Omental fat pad (tissue), 4 donors: ENCODE results near the gene TUSC2. TPM values are rescaled to one million over a fixed set of nuclear protein-coding genes. Genes with fewer than 3 reads are reported as not detected.
"Not testable (repeated sequence)": the region's sequence is repeated elsewhere in the genome, so short reads cannot be mapped to it uniquely, and the experiment has no call there.

Experiments used
- ATAC-seq: fragments of 150-250 bp; one replicate; pipeline ENCODE4 v1.9.1; 2016; ENCODE audit warnings: mild to moderate bottlenecking, moderate library complexity; ENCODE audit not compliant: low FRiP score
- DNase-seq: peaks from one replicate; pipeline ENCODE4 v3.0.0-alpha.2; 2019; ENCODE audit warnings: low spot score
- CTCF ChIP-seq, 3 donors: fragments of 450-650 bp; IDR thresholded peaks; one replicate each; pipeline ENCODE4 v1.5.1; 2016 to 2017; ENCODE audit warnings: antibody characterized with exemption in 3 of 3, mild to moderate bottlenecking in 3 of 3, moderate library complexity in 2 of 3
- total RNA-seq, 4 donors: library from RNA; depleted of rRNA; stranded (reverse); fragments of >200 nt; gene quantifications; one replicate each; pipeline ENCODE4 v1.1.0, GENCODE V29; 2016

Gene TUSC2
- total RNA-seq, 4 donors from 2014 or later: 13.7 to 28.8 (median 22.8) TPM

- no peak for ATAC-seq
- no peak for DNase-seq
- no peak for TF ChIP-seq CTCF (IDR thresholded peaks at IDR 0.05)
Observed at GRCh38 chr3:50288387-50289007, 39.5 kb downstream of the TUSC2 start.

- DNase-seq: no peak
- ATAC-seq: no peak
- no peak for TF ChIP-seq CTCF (IDR thresholded peaks at IDR 0.05)
Observed at GRCh38 chr3:50287262-50287661, 40.8 kb downstream of the TUSC2 start.

- TF ChIP-seq CTCF (IDR thresholded peaks at IDR 0.05): no peak
- no peak for ATAC-seq
- DNase-seq: no peak
Observed at GRCh38 chr3:50286322-50287227, 41.4 kb downstream of the TUSC2 start.

- not testable (repeated sequence) for ATAC-seq, DNase-seq
Observed at GRCh38 chr3:50284121-50284520, 43.9 kb downstream of the TUSC2 start.

- DNase-seq (no peak), ATAC-seq (no peak)
Observed at GRCh38 chr3:50279255-50280016, 48.6 kb downstream of the TUSC2 start.

GRCh38 chr3:50278880-50279224 lies 49.2 kb downstream of the TUSC2 start, which contains the start of gene LSMEM2:
LSMEM2 (plus strand) TSS chr3:50279087; CDS start chr3:50279114, 27 bp downstream.
- TF ChIP-seq CTCF (IDR thresholded peaks at IDR 0.05): no peak
- ATAC-seq: no peak
- no peak for DNase-seq

More at GRCh38 chr3:50279255-50280016, 48.6 kb downstream of the TUSC2 start:
- no peak for TF ChIP-seq CTCF (IDR thresholded peaks at IDR 0.05)
